Endometrium (tissue), 2 donors: ENCODE measurements around the gene ACKR2.
"Not testable (repeated sequence)": the region's sequence is repeated elsewhere in the genome, so short reads cannot be mapped to it uniquely, and the experiment has no call there.

Experiments
- FAIRE-seq: peaks from 2 replicates; lab custom pipeline; 2012; peaks lifted over from hg19 to GRCh38; lab: Jason Lieb, UNC
- donor health status: control.
- donor health status: control.

The ACKR2 gene

GRCh38 chr3:42864321-42864950, 55.2 kb downstream of the ACKR2 start:
- FAIRE-seq: no peak

GRCh38 chr3:42865256-42865655, 56.0 kb downstream of the ACKR2 start:
- FAIRE-seq: no peak

- no peak for FAIRE-seq
Observed at GRCh38 chr3:42867138-42867537, 57.9 kb downstream of the ACKR2 start.

GRCh38 chr3:42868841-42869240, 59.6 kb downstream of the ACKR2 start:
- FAIRE-seq: no peak

GRCh38 chr3:42871592-42872196, 62.4 kb downstream of the ACKR2 start:
- no peak for FAIRE-seq

- no peak for FAIRE-seq
Observed at GRCh38 chr3:42872718-42873117, 63.5 kb downstream of the ACKR2 start.

GRCh38 chr3:42873221-42873982, 64.2 kb downstream of the ACKR2 start:
- no peak for FAIRE-seq

- no peak for FAIRE-seq
Observed at GRCh38 chr3:42874749-42875148, 65.5 kb downstream of the ACKR2 start.

- FAIRE-seq: no peak
Observed at GRCh38 chr3:42875325-42876151, 66.3 kb downstream of the ACKR2 start, which contains the start of gene CYP8B1. Gene CYP8B1 (minus strand): TSS chr3:42875879. CDS start chr3:42875816, 63 bp downstream.

GRCh38 chr3:42876401-42876800, 67.2 kb downstream of the ACKR2 start:
- FAIRE-seq: no peak

GRCh38 chr3:42876940-42877720, 67.9 kb downstream of the ACKR2 start:
- no peak for FAIRE-seq

GRCh38 chr3:42877881-42878280, 68.6 kb downstream of the ACKR2 start:
- FAIRE-seq: no peak

- no peak for FAIRE-seq
Observed at GRCh38 chr3:42880183-42880582, 70.9 kb downstream of the ACKR2 start.

GRCh38 chr3:42880601-42881451, 71.6 kb downstream of the ACKR2 start:
- FAIRE-seq: no peak

- FAIRE-seq: not testable (repeated sequence)
Observed at GRCh38 chr3:42883251-42883930, 74.1 kb downstream of the ACKR2 start.

GRCh38 chr3:42884324-42884723, 75.1 kb downstream of the ACKR2 start:
- FAIRE-seq: no peak

GRCh38 chr3:42886294-42886822, 77.1 kb downstream of the ACKR2 start:
- no peak for FAIRE-seq

GRCh38 chr3:42887084-42887483, 77.8 kb downstream of the ACKR2 start:
- no peak for FAIRE-seq

GRCh38 chr3:42891042-42891441, 81.8 kb downstream of the ACKR2 start:
- FAIRE-seq: no peak

- no peak for FAIRE-seq
Observed at GRCh38 chr3:42892169-42892568, 82.9 kb downstream of the ACKR2 start.
